OCI-LY7 (cell line): ENCODE measurements around the gene PHAX.

ENCODE experiments used
- CTCF ChIP-seq: fragments of 200-600 bp; sonication (generic); conservative IDR thresholded peaks from 2 replicates; pipeline ENCODE4 v1.5.1; 2014; ENCODE audit warnings: mild to moderate bottlenecking, antibody characterized with exemption, low read length, moderate library complexity, mixed read lengths
- EZH2phosphoT487 ChIP-seq: fragments of 200-600 bp; sonication (generic); IDR thresholded peaks from 2 replicates; pipeline ENCODE4 v1.6.1; 2018; ENCODE audit warnings: low read depth, borderline replicate concordance, mild to moderate bottlenecking, mixed run types, antibody characterized with exemption, low read length, moderate library complexity, mixed read lengths

- peak; percentile 94 for TF ChIP-seq CTCF
- no peak for TF ChIP-seq EZH2phosphoT487
These were observed 14.5 kb downstream of the PHAX start for GRCh38 chr5:126615286-126615685.
